GM21390 (cell line): Measurements from ENCODE around the gene ATP8A2.
"Not testable (repeated sequence)": the region's sequence is repeated elsewhere in the genome, so short reads cannot be mapped to it uniquely, and the experiment has no call there.

ENCODE experiments used
- ATAC-seq: cut with Tn5 transposase; IDR thresholded peaks from one replicate; pipeline ENCODE4 v1.9.1; 2021; ENCODE audit not compliant: unreplicated experiment

The ATP8A2 gene

DNA sequence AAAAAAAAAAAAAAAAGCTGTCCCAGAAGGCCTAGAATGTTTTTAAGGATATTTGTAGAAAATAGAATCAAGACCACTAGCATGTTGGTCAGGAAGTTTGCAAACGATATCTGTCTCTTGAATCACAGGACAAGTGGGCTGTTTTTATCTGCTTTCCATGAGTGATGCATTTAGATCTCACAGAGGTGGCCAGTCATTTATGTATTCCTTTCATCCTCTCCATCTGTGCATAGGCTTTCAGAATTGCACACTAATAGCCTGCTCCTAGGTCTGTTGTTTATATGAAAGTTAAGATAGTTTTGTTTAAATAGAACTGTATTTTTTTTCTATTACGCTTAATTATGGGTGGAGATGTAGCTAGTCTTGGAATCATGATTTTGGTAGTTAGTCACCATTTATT, 390.5 kb downstream of the ATP8A2 start:
- no peak for ATAC-seq

DNA sequence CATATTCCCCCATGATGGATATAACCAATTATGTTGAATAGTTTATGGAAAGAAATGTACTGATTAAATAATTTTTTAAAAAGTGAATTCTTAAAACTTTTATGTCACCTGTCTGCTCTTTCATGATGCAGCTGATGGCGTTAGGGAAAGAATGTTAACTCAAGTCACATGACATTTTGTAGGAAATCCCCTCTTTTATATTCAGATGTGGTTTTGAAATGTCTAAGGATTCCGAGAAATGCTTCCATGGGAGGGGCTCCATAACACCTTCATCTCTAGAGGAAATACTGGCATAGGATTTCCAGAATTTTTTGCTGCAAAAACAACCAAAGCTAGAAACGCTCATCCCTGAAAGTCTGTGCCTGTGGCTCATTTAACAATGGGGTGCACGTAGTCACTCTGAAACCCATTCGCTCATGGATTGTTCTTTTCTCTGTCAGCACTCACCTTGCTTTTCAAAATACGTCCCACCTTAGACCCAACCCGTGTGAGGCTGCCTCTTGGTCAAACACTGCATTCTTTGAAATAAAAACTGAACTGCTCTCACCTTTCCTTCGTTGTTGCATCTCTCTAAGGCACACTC, 391.1 kb downstream of the ATP8A2 start:
- ATAC-seq, result no peak

DNA sequence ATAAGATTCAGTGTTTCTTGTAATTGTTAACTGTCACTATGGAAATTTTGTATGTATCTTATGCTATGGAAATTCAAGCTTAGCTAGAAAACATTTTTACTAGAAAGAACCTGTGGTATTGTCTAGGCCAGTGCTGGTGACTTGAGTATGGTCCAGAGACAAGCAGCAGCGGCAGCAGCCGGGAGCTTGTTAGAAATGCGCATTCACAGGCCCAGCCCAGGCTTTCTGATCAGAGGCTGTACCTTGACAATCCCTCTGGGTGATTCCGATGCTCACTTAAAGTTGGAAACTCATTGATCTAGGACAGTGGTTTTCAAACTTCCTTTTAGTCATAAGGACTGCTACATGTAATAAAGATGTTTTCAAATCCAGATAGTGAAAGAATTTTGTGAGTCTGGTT, 392.6 kb downstream of the ATP8A2 start:
- no peak for ATAC-seq

DNA sequence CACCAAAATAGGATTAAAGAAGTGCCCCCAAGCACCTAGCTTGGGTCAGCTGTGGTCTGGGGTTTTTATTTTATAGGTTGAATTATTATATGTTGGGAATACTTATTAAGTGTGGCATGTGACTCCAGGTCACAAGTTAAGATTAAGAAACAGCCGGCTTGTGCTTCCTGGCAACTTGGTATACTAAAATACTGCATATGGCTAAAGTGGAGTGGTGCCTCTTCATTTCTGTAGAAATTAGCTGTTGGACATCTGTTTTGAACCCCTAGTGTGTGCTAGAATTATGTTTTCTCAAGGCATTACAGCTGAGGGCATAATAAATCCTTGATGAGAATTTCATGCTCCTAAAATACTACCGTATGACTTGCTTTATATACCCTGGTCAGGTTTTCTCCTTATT, 393.5 kb downstream of the ATP8A2 start:
- no peak for ATAC-seq

DNA sequence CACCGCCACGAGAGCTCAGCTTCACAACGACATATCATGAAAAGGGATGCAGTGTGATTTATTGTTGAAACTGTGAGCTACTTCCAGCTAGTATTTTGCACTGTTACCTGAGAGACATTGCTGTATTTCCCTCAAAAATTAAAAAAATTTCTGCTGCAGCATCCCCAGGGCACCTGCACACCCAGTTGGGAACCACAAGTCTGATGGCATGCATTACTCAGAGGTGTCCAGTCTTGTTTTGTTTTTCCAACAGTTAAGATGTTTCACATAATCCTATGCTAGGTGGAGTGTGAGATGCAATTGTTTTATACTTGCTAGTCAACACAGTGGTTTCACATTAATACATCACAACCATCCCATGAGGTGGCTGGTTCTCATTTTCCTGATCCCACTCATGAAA, 394.8 kb downstream of the ATP8A2 start:
- ATAC-seq, result no peak

DNA sequence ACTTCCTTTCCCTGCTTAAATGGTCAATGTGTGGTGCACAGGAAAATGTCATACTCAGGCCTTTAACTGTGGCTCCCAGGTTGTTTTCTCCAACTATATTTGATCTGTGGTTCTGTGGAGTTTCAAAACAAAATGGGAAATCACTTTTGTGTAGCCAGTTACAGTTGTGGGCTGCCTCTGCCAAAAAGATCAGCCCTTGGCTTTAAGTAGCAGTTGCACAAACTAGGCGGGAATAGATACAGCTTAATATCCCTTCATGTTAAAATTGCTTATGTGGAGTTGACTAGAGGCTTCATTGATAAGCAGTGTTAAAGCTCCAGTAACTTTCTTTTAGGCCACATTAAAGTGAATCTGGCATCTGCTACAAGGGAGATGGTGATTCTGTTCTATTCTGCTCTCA, 395.2 kb downstream of the ATP8A2 start:
- no peak for ATAC-seq

DNA sequence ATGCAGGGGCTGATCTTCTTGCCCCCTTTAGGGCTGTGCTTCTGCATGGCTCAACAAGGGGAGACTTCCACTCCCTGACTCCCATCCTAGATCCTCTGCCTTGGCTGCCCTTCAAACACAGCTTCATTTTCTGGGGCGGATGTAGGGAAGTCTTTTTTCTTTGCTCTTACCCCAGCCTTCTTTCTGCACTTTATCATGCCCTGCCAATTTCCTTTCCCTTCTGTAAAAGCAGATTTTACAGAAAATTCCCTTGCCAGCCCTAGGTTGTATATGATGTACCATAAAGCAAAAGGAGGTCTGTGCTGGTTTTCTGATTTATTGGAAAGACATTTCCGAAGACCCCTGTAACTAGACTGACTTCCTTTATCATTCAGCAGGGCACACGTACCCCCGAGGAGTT, 396.6 kb downstream of the ATP8A2 start:
- ATAC-seq, result no peak

DNA sequence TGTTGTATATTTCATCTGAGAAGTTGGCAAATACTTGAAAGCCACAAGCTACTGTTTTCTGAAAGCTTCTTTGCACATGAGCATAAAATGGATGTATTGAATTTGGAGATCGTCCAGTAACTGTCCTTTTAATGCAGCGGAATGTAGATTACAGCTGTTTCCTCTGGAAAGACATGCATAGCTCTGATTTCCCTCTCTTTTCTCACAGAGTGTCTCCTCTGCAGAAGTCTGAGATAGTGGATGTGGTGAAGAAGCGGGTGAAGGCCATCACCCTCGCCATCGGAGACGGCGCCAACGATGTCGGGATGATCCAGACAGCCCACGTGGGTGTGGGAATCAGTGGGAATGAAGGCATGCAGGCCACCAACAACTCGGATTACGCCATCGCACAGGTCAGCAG, 397.1 kb downstream of the ATP8A2 start:
- no peak for ATAC-seq

DNA sequence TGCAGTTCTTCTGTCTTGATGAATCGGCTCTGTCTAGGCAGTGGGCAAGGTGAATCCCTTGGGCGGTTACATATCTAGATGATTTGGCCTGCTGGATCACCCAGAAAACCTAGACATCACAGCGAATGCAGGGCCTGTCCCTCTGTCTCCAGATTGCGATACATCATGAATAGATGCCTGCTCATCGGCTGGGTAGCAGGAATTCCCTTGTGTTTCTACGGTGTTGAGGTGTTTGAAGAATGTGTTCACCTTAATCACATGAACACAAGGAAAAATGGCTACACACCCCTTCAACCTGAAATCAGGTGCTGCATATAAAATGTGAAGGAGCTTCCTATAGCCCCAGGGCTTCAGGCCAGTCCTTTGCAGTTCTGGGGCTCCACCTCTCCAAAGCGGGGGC, 398.8 kb downstream of the ATP8A2 start:
- ATAC-seq, result no peak

DNA sequence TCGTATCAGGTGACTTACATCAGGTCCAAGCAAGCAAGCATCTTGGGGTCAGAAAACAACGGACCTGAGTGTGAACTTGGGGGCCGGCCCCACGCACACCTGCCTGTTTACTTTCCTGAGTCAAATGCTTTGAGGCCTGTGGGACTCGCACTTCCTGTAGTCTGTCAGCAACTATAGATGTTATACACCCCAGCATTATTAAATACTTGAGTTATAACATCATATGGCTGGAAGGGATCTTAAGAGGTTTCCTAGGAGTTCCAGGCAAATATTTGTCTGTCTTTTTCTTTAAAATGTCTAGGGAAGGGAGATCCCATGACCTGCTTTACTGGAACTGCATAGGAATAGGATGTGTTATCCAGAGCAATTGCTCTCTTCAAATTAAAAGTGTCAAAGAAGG, 399.4 kb downstream of the ATP8A2 start:
- ATAC-seq, result no peak

DNA sequence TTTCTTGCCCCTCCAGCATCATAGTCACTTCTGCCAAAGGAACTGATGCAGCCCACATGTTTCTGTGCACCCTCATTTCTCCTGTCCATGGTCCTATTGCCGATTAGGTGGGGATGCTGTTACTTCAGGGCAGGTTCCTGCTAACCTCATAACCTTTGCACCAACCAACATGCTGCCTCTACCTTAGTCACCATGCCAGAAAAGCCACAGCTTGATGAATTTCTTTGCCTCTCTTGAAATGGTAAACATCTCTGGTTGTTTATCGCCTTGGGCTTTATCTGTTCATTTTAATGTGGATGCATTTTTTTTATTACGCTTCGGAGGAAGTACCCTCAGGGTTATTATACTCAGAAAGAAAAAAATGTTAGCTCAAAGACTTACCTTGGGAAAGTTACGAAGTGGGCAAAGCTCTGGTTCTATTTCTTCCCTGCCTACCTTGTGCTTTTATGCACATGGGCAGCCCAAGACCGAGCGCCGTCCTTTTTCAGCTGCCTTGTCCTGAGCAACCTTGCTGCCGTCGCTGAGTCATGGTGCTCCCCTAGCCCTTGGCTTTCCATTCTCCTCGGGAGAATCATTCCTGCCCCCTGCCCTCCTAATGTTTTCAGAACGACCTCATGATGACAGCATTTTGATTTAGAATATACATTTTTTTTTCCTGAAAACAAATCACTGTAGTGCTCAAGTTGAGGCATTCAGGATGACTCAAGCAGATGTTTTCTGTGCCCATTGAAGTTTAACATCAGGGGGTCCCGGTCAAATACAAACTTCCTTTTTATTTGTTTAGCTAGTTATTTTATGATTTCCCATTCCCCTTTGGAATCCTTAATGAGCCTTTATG, 400.1 kb downstream of the ATP8A2 start:
- ATAC-seq, result no peak

DNA sequence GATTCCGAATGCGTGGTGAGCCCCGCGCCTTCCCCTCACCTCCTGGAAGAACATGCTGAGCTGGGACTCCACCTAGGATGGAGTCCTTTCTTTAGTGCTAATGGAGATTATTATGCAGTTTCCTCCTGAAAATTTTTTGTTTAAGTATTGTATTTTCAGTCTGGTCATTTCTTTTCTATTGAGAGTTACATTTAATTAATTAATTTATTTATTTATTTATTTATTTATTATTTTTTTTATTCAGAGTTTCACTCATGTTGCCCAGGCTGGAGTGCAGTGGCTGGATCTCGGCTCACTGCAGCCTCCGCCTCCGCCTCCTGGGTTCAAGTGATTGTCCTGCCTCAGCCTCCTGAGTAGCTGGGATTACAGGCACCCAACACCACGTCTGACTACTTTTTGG, 400.8 kb downstream of the ATP8A2 start:
- ATAC-seq, result not testable (repeated sequence)

DNA sequence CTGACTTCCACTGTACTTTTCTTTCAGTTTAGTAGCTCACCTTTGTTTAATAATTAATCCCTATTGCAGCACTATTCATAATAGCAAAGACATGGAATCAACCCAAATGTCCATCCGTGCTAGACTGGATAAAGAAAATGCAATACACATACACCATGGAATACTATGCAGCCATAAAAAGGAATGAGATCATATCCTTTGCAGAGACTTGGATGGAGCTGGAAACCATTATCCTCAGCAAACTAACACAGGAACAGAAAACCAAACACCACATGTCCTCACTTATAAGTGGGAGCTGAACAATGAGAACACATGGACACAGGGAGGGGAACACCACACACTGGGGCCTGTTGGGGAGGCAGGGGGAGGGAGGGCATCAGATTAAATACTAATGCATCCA, 402.3 kb downstream of the ATP8A2 start:
- ATAC-seq, result not testable (repeated sequence)

DNA sequence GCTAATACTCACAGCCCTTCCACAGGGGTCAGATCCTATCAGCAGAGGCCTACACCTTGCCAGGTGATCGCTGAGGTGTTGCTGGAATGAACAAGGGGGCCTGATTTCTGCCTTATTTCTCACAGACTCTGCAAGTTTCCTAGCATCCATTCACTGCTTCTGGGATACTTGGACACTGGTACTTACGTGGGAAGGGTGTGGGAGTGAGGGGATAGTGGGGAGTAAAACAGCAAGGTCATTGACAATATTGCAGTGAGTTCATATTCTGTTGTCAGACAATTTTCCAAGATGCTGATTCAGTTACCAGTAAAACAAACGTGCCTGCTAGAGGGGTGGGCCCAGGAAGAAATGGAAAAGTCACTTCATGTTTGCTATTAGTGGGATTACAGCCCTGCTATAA, 403.5 kb downstream of the ATP8A2 start:
- ATAC-seq, result no peak

DNA sequence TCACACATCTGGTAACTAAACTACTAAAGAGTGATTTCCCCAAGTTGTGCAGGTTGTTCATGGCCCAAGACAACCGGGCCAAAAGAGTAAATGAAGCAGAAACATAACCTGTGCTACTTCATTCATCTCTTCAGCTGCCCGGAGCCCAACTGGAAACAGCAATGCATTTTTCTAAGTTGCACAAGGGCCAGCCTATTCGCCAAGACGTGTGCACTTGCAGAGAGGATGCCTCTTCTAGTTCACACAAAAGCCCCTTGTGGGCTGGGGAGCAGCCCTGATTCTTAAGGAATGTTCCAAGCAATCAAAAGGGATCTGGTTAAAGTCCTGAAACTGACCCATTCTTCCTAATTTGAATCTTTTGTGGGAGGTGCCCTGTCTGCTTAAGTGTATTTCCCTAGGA, 404.2 kb downstream of the ATP8A2 start:
- no peak for ATAC-seq

DNA sequence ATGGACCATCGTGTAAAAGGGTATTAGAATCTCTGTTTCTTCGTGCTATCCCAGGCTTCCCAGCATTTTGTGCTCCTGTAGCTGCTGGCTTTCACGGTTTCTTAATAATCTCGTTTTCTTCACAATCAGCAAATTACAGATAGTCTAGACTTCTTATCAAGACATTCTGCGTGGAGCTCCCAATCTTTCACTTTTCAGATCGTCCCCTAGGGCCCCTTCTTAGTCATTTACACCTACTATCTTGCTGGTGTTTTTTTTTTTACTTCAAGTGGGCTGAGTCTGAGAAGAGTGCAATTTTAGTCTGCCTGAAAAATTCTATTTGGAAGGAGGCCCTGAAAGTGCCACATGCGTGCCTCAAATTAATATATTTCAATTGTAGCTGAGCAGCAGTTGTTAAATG, 404.9 kb downstream of the ATP8A2 start:
- no peak for ATAC-seq

DNA sequence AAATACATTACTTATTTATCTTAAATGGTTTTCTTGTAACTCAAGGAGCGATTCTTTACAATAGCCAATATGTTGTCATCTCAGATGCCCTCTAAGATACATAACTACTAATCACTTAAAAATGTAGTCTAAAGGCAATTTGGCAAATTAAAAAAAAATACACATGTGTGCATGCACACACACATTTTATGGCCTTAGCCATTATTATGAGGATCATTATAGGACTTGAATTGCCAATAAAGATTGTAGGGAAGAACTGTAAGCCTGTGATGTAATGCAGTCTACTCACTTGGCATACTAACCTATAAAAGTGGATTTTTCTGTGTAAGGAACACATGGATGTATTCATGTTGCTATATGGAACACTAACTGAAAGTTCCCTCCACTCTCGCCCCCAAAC, 405.7 kb downstream of the ATP8A2 start:
- no peak for ATAC-seq

DNA sequence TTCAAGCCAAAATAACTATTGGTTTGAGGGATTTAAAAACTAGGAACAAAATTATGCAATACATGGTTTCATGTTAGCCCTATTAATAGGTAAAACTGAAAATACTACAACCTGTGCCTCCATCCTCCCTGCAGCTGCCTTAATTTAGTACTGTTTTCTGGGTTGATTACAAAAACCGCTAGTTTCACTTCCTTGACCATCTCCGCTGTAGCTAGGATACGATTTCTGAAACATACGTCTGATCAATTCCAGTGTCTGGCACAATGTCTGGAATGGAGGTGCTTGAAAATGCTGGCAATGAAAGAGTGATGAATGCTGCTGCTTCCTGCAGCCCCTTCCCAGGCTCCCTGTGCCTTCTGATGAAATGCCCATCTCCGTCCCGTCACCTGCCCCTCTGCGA, 406.6 kb downstream of the ATP8A2 start:
- no peak for ATAC-seq

DNA sequence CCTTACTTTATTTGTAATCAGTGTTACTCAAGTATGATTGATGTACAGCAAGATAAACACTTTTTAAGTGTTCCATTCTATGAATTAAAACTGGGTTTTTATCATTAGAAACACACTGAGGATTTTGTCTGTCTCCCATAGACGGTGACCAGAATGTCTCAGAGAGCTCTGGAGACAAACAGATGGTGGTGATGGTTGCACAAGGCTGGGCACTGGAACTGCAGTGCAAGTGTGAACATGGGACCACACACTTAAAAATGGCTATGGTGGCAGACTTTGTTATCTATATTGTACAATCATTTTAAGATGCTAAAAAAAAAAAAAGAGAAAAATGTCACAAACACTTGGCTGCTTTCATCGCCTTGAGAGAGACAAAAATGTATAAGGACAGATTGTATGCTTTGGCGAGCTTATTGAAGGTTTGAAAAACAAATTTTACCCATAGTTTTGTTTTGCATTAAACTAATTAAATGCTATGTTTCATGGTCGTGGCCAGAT, 407.1 kb downstream of the ATP8A2 start:
- no peak for ATAC-seq

DNA sequence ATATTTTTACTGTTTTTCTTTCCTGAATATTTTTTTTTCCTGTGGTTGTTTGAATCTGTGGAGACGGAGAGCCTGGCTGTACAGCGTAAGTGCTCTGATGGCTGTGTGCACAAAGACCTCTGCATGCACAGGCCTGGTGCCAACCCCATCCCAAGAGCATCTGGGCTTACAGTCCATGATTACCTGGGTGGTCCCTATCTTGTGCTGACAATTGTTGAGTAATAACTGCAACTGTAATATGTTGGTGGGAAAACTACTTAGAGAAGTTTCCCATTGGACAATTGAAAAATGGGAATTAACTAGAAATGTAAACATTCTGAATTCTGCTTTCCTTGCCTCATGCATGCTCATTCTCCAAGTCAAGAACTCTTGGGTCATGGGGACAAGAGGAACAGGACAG, 411.3 kb downstream of the ATP8A2 start:
- ATAC-seq, result no peak

DNA sequence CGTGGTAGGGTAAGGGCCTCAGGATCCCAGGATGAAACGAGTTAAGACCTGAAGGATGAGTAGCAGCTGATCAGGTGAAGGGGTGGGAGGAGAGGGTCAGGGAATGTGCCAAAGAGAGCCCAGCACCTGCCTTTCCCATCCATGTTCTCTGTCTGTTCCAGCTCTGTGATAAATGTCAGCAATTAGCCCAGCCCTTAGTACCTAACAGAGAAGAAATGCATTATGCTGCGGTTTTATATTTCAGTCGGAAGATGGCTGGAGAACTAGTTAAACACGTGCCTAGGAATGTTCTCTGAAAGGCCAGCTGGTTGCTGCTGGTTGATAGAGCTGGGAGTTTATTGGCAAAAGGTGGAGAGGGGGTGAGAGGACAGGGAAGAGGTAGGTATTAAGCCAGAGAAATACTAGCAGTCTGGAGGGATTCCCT, 411.8 kb downstream of the ATP8A2 start:
- ATAC-seq, result no peak

DNA sequence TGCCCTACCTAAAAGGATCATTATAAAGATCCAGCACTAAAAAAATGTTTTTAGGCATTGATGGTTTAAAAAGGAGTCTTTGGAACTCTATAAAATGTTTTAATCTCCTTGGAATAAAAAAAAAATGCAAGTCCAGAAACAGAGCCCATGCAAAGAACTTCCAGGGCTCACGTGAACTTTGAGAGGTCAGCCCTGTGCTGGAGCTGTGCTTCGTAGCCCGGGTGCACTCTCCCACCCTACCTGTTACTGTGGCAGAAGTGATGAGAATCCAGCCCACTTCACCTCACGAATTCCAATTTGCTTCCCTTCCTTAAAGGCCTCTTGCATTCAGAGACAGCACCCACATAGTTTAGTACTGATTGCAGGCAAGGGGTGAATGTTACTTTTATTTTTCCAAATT, 412.3 kb downstream of the ATP8A2 start:
- no peak for ATAC-seq

DNA sequence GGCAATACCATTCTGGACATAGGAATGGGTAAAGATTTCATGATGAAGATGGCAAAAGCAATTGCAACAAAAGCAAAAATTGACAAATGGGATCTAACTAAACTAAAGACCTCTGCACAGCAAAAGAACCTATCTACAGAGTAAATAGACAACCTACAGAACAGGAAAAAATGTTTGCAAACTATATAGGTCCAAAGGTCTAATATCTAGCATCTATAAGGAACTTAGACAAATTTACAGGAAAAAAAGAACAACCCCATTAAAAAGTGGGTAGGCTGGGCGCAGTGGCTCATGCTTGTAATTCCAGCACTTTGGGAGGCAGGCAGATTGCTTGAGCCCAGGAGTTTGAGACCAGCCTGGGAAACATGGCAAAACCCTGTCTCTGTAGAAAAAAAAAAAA, 418.4 kb downstream of the ATP8A2 start:
- ATAC-seq, result not testable (repeated sequence)
